Stimulated activated memory B cell treated with anti-CD40 and anti-IgM and Interleukin-4, amounts not matched to agents 10 μg/mL and 1 μg/mL and 100 μg/mL, for 72 hours (primary cell): ENCODE measurements around the gene HELB.

ENCODE experiments used
- ATAC-seq: fragments of 150-1000 bp; cut with Tn5 transposase; 2 replicates; pipeline ENCODE4 v1.10.0; 2021
- H3K27ac Mint-ChIP-seq: one replicate; pipeline ENCODE4 v1.8.0; 2022; ENCODE audit warnings: mild to moderate bottlenecking, mixed read lengths
- H3K27me3 Mint-ChIP-seq: one replicate; pipeline ENCODE4 v1.8.0; 2022; ENCODE audit warnings: mixed read lengths
- H3K36me3 Mint-ChIP-seq: one replicate; pipeline ENCODE4 v1.8.0; 2022; ENCODE audit warnings: mixed read lengths
- H3K4me1 Mint-ChIP-seq: one replicate; pipeline ENCODE4 v1.8.0; 2022; ENCODE audit warnings: mixed read lengths
- H3K4me3 Mint-ChIP-seq: one replicate; pipeline ENCODE4 v1.8.0; 2022; ENCODE audit warnings: mild to moderate bottlenecking, moderate library complexity, mixed read lengths
- H3K9me3 Mint-ChIP-seq: one replicate; pipeline ENCODE4 v1.8.0; 2022; ENCODE audit warnings: mixed read lengths

The HELB gene

GRCh38 chr12:66301944-66302826 is at the start of gene HELB:
HELB (plus strand) TSS chr12:66302493; CDS start chr12:66302604, 111 bp downstream.
- peak; percentile 98 for ATAC-seq
- Mint-ChIP-seq H3K9me3 (no peaks in the 10 kb centered on the region), H3K4me3 (peak within 1 kb of the TSS; percentile 100), H3K27ac (peak within 1 kb of the TSS; percentile 96), H3K36me3 (peaks cover 19% of the 10 kb centered on the region), H3K4me1 (peaks cover 30% of the 10 kb centered on the region), H3K27me3 (no peaks in the 10 kb centered on the region)

GRCh38 chr12:66252771-66253170 is 49.5 kb upstream of the HELB start:
- peaks cover 8% of the 10 kb centered on the region for H3K27me3 Mint-ChIP-seq
- no peaks in the 10 kb centered on the region for H3K9me3 Mint-ChIP-seq
- H3K4me1 Mint-ChIP-seq, result no peaks in the 10 kb centered on the region
- H3K36me3 Mint-ChIP-seq, result no peaks in the 10 kb centered on the region
- no peak overlapping the region for H3K4me3 Mint-ChIP-seq
- ATAC-seq, result no peak
- H3K27ac Mint-ChIP-seq, result no peak overlapping the region

GRCh38 chr12:66255737-66256136 is 46.6 kb upstream of the HELB start:
- Mint-ChIP-seq H3K27me3 (peaks cover 8% of the 10 kb centered on the region), H3K9me3 (no peaks in the 10 kb centered on the region), H3K27ac (no peak overlapping the region), H3K36me3 (no peaks in the 10 kb centered on the region), H3K4me1 (no peaks in the 10 kb centered on the region), H3K4me3 (no peak overlapping the region)
- ATAC-seq, result no peak

DNA sequence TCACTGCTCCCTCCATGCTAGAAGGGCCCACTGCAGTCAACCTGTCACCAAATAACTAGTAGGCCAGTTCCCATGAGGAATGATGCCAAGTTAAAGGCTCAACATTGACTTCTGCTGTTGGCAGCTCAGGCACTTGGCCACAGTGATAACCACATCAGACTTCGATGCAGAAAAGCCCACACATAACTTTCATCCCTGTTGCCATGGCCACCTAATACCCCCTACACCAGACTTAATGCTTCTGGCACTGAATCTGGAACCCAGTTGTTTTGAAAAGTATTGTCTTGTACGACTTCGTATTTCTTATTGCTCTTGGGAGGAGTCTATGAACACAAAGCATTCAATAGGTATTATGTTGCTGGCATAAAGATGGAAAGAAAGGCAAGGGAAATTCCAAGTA is 44.3 kb upstream of the HELB start:
- H3K36me3 Mint-ChIP-seq, result no peaks in the 10 kb centered on the region
- ATAC-seq, result no peak
- no peak overlapping the region for H3K4me3 Mint-ChIP-seq
- no peaks in the 10 kb centered on the region for H3K4me1 Mint-ChIP-seq
- H3K27ac Mint-ChIP-seq, result no peak overlapping the region
- H3K9me3 Mint-ChIP-seq, result no peaks in the 10 kb centered on the region
- H3K27me3 Mint-ChIP-seq, result peaks cover 8% of the 10 kb centered on the region

DNA sequence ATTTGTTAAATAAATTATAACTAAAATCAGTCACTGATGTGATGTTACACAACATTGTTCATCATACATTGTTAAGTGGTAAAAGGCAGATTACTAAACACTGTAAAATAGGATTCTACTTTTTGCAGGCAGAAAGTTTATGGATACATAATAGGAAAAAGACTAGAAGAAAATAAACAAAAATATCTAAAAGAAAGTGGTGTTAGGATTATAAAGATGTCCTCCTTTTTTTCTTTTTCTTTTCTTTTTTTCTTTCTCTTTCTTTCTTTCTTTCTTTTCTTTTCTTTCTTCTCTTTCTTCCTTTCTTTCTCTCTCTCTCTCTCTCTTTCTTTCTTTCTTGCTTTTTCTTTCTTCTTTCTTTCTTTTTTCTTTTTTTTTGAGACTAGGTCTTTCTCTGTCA is 39.6 kb upstream of the HELB start:
- H3K36me3 Mint-ChIP-seq, result no peaks in the 10 kb centered on the region
- H3K9me3 Mint-ChIP-seq, result no peaks in the 10 kb centered on the region
- H3K4me3 Mint-ChIP-seq, result no peak overlapping the region
- H3K27me3 Mint-ChIP-seq, result peaks cover 10% of the 10 kb centered on the region
- no peak overlapping the region for H3K27ac Mint-ChIP-seq
- no peak for ATAC-seq
- H3K4me1 Mint-ChIP-seq, result no peaks in the 10 kb centered on the region

DNA sequence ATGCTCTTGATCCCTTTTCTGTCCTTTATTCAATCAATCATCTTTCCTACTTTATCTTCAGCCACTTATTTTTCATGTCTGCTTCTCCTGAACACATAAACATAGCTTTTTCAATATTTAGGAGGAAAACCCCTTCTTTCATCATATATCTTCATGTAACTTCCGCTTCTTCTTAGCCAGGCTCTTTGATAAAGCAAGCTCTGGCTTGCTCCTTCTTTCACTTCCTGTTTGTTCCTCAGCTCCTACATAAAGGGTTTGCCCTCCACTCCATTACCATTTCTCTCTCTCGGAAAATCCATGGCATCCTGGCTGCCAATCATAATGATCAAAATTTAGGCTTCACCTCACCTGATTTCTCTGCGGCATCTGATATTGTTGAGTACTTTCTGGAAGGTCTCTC is 33.7 kb upstream of the HELB start:
- H3K36me3 Mint-ChIP-seq, result no peaks in the 10 kb centered on the region
- no peak for ATAC-seq
- no peaks in the 10 kb centered on the region for H3K4me1 Mint-ChIP-seq
- no peak overlapping the region for H3K27ac Mint-ChIP-seq
- H3K4me3 Mint-ChIP-seq, result no peak overlapping the region
- H3K9me3 Mint-ChIP-seq, result no peaks in the 10 kb centered on the region
- peaks cover 10% of the 10 kb centered on the region for H3K27me3 Mint-ChIP-seq

DNA sequence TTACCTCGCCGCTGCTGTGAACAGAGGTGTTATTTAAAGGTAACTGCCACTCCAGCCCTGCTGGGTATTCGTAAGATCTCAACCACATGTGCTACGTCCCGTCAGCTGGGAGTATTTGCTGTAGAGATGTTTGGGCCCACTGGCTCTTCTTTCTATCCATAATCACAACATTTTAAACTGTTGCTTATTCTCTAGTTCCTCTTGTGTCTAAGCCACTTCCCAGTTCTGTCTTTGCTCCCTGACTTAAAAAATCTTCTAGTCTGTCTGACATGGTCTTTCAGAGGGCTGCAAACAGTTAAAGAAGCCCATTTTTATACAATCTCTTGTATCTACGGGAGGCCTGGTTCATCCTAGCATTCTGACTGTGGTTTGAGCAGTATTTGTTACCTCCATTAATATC is 33.2 kb upstream of the HELB start:
- Mint-ChIP-seq H3K27me3 (peaks cover 9% of the 10 kb centered on the region), H3K27ac (no peak overlapping the region), H3K4me1 (no peaks in the 10 kb centered on the region), H3K4me3 (no peak overlapping the region), H3K9me3 (no peaks in the 10 kb centered on the region), H3K36me3 (no peaks in the 10 kb centered on the region)
- ATAC-seq, result no peak

DNA sequence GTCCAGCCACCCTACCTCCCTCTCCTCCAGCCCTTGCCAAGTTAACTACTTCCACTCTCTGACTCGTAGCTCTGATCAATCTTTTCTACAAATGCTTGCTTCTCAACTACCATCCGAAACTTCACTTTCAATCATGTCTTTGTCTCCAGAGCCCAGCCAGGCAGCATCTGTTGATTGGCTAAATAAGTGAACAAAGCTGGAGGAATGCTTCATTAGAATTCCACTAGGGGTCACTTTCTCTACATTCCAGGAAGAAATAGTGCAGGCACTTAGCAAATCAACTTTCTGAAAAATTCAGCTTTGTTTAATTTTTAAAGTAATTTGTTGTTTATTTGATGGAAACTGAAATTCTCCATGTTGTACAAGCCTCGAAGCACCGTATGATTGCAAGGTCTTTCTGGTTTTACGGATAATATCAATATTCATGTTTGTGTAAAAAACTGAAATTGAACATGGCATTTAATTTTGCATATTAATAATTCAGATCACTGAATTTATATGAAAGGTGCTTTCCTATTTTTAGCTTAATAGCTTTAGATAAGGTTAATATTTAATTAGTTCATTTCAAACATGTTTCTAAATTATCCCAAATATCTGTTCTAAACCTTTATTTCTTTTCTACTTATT is 32.4 kb upstream of the HELB start:
- Mint-ChIP-seq H3K27ac (no peak overlapping the region), H3K27me3 (peaks cover 1% of the 10 kb centered on the region), H3K36me3 (no peaks in the 10 kb centered on the region), H3K9me3 (no peaks in the 10 kb centered on the region), H3K4me3 (no peak overlapping the region), H3K4me1 (no peaks in the 10 kb centered on the region)
- ATAC-seq, result no peak

- no peaks in the 10 kb centered on the region for H3K9me3 Mint-ChIP-seq
- no peaks in the 10 kb centered on the region for H3K4me1 Mint-ChIP-seq
- no peaks in the 10 kb centered on the region for H3K27me3 Mint-ChIP-seq
- ATAC-seq, result no peak
- H3K4me3 Mint-ChIP-seq, result no peak overlapping the region
- H3K36me3 Mint-ChIP-seq, result no peaks in the 10 kb centered on the region
- H3K27ac Mint-ChIP-seq, result no peak overlapping the region
These were observed 31.7 kb upstream of the HELB start for GRCh38 chr12:66270613-66271012.

- no peaks in the 10 kb centered on the region for H3K36me3 Mint-ChIP-seq
These were observed 29.6 kb upstream of the HELB start for GRCh38 chr12:66272650-66273049.

GRCh38 chr12:66273147-66273546 is 29.1 kb upstream of the HELB start:
- Mint-ChIP-seq H3K36me3 (no peaks in the 10 kb centered on the region), H3K27me3 (no peaks in the 10 kb centered on the region), H3K9me3 (no peaks in the 10 kb centered on the region), H3K4me3 (no peak overlapping the region), H3K27ac (no peak overlapping the region), H3K4me1 (no peaks in the 10 kb centered on the region)
- no peak for ATAC-seq

More at GRCh38 chr12:66272650-66273049, 29.6 kb upstream of the HELB start:
- Mint-ChIP-seq H3K27ac (no peak overlapping the region), H3K4me3 (no peak overlapping the region), H3K4me1 (no peaks in the 10 kb centered on the region), H3K9me3 (no peaks in the 10 kb centered on the region), H3K27me3 (no peaks in the 10 kb centered on the region)
- ATAC-seq, result no peak

- H3K4me3 Mint-ChIP-seq, result no peak overlapping the region
- H3K4me1 Mint-ChIP-seq, result no peaks in the 10 kb centered on the region
- no peaks in the 10 kb centered on the region for H3K9me3 Mint-ChIP-seq
- no peak overlapping the region for H3K27ac Mint-ChIP-seq
- no peaks in the 10 kb centered on the region for H3K36me3 Mint-ChIP-seq
- H3K27me3 Mint-ChIP-seq, result peaks cover 6% of the 10 kb centered on the region
- ATAC-seq, result no peak
These were observed 27.3 kb upstream of the HELB start for GRCh38 chr12:66275040-66275439.

GRCh38 chr12:66279123-66279712 is 23.1 kb upstream of the HELB start:
- Mint-ChIP-seq H3K27me3 (peaks cover 6% of the 10 kb centered on the region), H3K4me1 (no peaks in the 10 kb centered on the region), H3K27ac (no peak overlapping the region), H3K9me3 (peaks cover 5% of the 10 kb centered on the region), H3K4me3 (no peak overlapping the region), H3K36me3 (no peaks in the 10 kb centered on the region)
- ATAC-seq, result no peak

- H3K27ac Mint-ChIP-seq, result no peak overlapping the region
These were observed 21.7 kb upstream of the HELB start for GRCh38 chr12:66280561-66280960.

GRCh38 chr12:66282244-66282643 is 20.0 kb upstream of the HELB start:
- Mint-ChIP-seq H3K4me3 (no peak overlapping the region), H3K27me3 (peaks cover 6% of the 10 kb centered on the region), H3K4me1 (no peaks in the 10 kb centered on the region), H3K27ac (no peak overlapping the region), H3K36me3 (no peaks in the 10 kb centered on the region), H3K9me3 (peaks cover 5% of the 10 kb centered on the region)
- ATAC-seq, result no peak

More at GRCh38 chr12:66280561-66280960, 21.7 kb upstream of the HELB start:
- Mint-ChIP-seq H3K4me3 (no peak overlapping the region), H3K4me1 (no peaks in the 10 kb centered on the region), H3K36me3 (no peaks in the 10 kb centered on the region), H3K9me3 (peaks cover 5% of the 10 kb centered on the region), H3K27me3 (peaks cover 6% of the 10 kb centered on the region)
- no peak for ATAC-seq

DNA sequence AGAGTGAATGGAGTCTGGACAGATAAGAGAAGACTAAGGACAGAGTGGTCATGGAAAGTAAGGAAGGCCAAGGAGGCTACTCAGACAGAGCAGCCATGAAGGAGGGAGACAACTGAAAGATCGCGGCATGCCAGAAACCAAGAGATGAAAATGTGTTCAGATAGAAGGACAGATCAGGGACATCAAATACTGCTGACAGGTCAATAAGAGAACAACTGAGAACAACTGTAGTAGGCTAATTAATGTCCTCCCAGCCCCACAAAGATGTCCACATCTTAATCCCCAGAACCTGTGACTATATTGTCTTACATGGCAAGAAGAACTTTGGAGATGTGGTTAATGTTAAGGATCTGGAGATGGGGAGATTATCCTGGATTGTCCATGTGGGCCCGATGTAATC is 15.0 kb upstream of the HELB start:
- no peaks in the 10 kb centered on the region for H3K9me3 Mint-ChIP-seq
- no peaks in the 10 kb centered on the region for H3K4me1 Mint-ChIP-seq
- no peak for ATAC-seq
- no peak overlapping the region for H3K4me3 Mint-ChIP-seq
- no peaks in the 10 kb centered on the region for H3K36me3 Mint-ChIP-seq
- no peak overlapping the region for H3K27ac Mint-ChIP-seq
- no peaks in the 10 kb centered on the region for H3K27me3 Mint-ChIP-seq
